ENCODE results near the gene NFATC4.

NFATC4 gene

DNA sequence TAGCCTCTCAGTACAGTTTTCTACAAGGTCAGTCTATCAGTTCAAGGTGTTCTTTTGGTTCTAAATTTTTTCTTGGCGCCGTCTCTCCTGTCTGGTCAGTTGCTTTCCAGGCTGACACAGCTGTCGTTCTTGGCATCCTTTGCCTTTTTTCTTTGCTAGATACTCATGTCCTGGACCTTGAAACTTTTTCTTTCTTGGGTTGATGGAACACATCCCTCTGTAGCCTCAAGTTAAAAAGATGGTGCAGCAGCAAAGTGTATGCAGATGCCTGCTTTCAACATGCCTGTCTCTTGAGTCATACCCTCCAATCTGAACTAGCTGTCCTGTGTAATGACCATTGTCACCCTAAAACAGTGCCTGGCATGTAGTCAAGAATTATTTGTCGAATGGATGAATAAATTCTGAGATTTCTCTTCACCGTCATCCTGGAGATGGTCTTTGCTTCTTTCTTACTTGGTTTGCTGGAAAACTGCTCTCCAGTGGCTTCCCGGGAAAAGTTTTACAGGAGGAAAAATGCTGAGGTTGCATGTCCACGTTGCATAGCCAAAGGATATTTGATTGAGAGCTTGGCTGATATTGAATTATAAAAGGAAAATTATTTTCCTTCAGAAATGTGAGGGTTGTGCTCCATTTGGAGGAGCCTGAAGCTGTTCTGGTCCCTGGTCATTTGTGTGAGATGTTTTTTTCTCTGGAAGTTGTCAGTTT is 35.5 kb downstream of the NFATC4 start:
- H3K27ac ChIP-seq, result no peak overlapping the region
- H3K9me3 ChIP-seq (ENCODE audit: severe bottlenecking), result no peaks in the 10 kb centered on the region
- peaks cover 9% of the 10 kb centered on the region for H3K36me3 ChIP-seq
- H3K27me3 ChIP-seq (ENCODE audit: insufficient read depth, low read depth, severe bottlenecking), result no peaks in the 10 kb centered on the region
- no peak overlapping the region for H3K4me3 ChIP-seq (ENCODE audit: low read depth, low read length)
- no peak for DNase-seq
- TF ChIP-seq, protein P1, sequence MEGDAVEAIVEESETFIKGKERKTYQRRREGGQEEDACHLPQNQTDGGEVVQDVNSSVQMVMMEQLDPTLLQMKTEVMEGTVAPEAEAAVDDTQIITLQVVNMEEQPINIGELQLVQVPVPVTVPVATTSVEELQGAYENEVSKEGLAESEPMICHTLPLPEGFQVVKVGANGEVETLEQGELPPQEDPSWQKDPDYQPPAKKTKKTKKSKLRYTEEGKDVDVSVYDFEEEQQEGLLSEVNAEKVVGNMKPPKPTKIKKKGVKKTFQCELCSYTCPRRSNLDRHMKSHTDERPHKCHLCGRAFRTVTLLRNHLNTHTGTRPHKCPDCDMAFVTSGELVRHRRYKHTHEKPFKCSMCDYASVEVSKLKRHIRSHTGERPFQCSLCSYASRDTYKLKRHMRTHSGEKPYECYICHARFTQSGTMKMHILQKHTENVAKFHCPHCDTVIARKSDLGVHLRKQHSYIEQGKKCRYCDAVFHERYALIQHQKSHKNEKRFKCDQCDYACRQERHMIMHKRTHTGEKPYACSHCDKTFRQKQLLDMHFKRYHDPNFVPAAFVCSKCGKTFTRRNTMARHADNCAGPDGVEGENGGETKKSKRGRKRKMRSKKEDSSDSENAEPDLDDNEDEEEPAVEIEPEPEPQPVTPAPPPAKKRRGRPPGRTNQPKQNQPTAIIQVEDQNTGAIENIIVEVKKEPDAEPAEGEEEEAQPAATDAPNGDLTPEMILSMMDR (IDR thresholded peaks at IDR 0.05; ENCODE audit: low read depth, low read length), result no peak

DNA sequence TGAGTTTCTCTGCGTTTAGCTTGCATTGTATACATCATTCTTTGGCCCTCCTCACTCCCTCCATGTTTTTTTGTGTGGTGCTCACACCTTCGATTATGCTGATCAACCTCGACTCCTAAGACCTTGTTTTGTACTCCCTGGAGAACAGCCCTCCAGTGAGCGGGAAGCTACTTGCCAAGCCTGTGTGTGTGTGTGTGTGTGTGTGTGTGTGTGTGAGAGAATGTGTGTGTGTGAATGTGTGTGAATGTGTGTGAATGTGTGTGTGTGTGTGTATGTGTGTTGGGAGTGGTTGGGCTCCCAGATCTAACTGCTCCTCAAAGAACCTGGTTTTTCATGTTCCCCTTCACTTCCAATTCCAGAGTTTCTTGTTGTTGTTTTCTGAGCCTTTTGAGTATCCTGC is 36.8 kb downstream of the NFATC4 start:
- TF ChIP-seq, protein P1 (IDR thresholded peaks at IDR 0.05; ENCODE audit: low read depth, low read length), result no peak
- H3K4me3 ChIP-seq (ENCODE audit: low read depth, low read length), result no peak overlapping the region
- H3K27ac ChIP-seq, result no peak overlapping the region
- H3K9me3 ChIP-seq (ENCODE audit: severe bottlenecking), result no peaks in the 10 kb centered on the region
- H3K36me3 ChIP-seq, result peaks cover 14% of the 10 kb centered on the region
- DNase-seq, result no peak
- no peaks in the 10 kb centered on the region for H3K27me3 ChIP-seq (ENCODE audit: insufficient read depth, low read depth, severe bottlenecking)

DNA sequence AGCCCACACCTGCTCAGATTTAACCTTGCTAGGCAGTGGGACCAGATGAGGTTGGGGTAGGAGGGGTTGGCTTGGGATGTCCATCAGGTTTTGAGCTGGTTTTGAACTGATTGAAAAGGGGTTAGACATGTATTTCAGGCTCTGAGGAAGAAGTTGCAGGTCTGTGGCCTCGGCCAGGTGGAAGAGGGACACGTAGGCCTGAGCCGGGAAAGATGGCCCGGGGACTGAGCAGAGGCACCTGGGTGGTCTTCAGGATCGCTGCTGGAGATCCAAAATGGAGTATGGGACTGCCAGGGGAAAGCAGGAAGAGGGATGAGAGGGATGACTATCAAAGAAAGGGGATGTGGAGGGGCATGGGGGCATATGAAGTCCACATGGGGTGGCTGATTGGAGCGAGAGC is 38.4 kb downstream of the NFATC4 start:
- Histone ChIP-seq H3K9me3 (ENCODE audit: severe bottlenecking) (no peaks in the 10 kb centered on the region), H3K4me3 (ENCODE audit: low read depth, low read length) (no peak overlapping the region), H3K27ac (no peak overlapping the region), H3K27me3 (ENCODE audit: insufficient read depth, low read depth, severe bottlenecking) (no peaks in the 10 kb centered on the region), H3K36me3 (peaks cover 17% of the 10 kb centered on the region)
- TF ChIP-seq, protein P1 (IDR thresholded peaks at IDR 0.05; ENCODE audit: low read depth, low read length), result no peak
- DNase-seq, result no peak

DNA sequence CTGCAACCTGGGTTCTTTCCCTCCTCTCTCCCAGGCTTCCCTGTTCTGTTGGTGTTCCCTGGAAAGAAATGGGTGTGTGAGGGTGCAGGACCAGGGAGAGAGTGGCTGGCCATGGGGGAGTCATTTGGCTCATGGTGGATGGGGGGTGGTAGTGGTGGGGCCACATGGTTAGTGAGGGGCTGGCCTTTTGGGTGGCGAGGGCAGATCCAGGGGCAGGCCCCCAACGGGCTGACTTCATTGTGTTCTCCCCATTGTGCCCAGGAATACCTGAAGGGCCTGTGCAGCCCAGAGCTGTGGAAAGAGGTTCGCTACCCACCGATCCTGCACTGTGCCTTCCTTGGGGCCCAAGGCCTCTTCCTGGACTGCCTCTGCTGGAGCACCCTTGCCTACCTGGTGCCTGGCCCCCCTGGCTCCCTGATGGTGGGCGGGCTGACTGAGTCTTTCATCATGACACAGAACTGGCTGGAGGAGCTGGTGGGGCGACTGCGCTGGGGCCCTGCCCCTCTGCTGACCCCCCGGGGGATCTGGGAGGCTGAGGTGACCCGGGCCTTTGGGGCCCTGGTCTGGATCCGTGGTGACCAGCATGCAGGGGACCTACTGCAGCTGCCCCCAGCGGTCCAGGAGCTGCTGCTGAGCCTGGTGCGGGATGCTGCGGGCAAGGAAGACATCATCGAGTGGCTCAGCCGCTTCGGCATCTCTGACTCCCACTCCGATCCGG is 39.8 kb downstream of the NFATC4 start:
- H3K9me3 ChIP-seq (ENCODE audit: severe bottlenecking), result no peaks in the 10 kb centered on the region
- no peaks in the 10 kb centered on the region for H3K27me3 ChIP-seq (ENCODE audit: insufficient read depth, low read depth, severe bottlenecking)
- no peak for DNase-seq
- no peak overlapping the region for H3K27ac ChIP-seq
- H3K4me3 ChIP-seq (ENCODE audit: low read depth, low read length), result no peak overlapping the region
- TF ChIP-seq, protein P1 (IDR thresholded peaks at IDR 0.05; ENCODE audit: low read depth, low read length), result no peak
- peaks cover 23% of the 10 kb centered on the region for H3K36me3 ChIP-seq

DNA sequence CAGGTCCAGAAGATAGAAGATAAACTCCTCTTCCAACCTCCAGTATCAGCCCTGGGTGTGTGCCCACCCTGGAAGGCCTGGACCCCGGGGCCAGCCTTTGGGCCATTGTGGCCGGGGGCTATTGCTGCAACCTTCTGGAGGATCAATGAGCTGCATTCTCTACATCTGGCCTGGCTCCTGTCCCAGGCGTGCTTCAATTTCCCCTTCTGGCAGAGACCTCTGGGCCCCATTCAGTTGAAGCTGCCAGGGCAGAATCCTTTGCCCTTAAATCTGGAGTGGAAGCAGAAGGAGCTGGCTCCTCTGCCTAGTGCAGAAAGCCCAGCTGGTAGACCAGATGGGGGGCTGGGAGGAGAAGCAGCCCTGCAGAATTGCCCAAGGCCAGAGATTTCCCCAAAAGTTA is 40.8 kb downstream of the NFATC4 start:
- H3K27me3 ChIP-seq (ENCODE audit: insufficient read depth, low read depth, severe bottlenecking), result no peaks in the 10 kb centered on the region
- no peak overlapping the region for H3K27ac ChIP-seq
- H3K36me3 ChIP-seq, result peaks cover 27% of the 10 kb centered on the region
- DNase-seq, result no peak
- H3K9me3 ChIP-seq (ENCODE audit: severe bottlenecking), result no peaks in the 10 kb centered on the region
- H3K4me3 ChIP-seq (ENCODE audit: low read depth, low read length), result no peak overlapping the region
- TF ChIP-seq, protein P1 (IDR thresholded peaks at IDR 0.05; ENCODE audit: low read depth, low read length), result no peak
